ENCODE results near the gene B4GALNT3. TPM values are rescaled to one million over a fixed set of nuclear protein-coding genes. Genes with fewer than 3 reads are reported as not detected.

Gene B4GALNT3
- total and polyA plus RNA-seq, 2 experiments from 2014 or later: 2.8 to 15.8 TPM

- TF ChIP-seq ZNF462 (CRISPR knock-in tag; IDR thresholded peaks at IDR 0.05): no peak
- no peak for TF ChIP-seq EZH2 (IDR thresholded peaks at IDR 0.05; ENCODE audit: low read depth, unreplicated experiment)
- no peak for TF ChIP-seq EZH2phosphoT487 (IDR thresholded peaks at IDR 0.05; ENCODE audit: unreplicated experiment)
- no peak for TF ChIP-seq REST (IDR thresholded peaks at IDR 0.05; ENCODE audit: unreplicated experiment)
- no peak for TF ChIP-seq CTCF (conservative IDR thresholded peaks at IDR 0.05; ENCODE audit: low read depth in 2 of 2)
- no peak for TF ChIP-seq POLR2AphosphoS5 (IDR thresholded peaks at IDR 0.05; ENCODE audit: low read depth)
- no peak for TF ChIP-seq STAT1 (IDR thresholded peaks at IDR 0.05; ENCODE audit: unreplicated experiment)
Observed at GRCh38 chr12:509500-509899, 49.8 kb downstream of the B4GALNT3 start (continued).
